H1 (cell line): ENCODE data around the gene CCL3. TPM values are rescaled to one million over a fixed set of nuclear protein-coding genes. Genes with fewer than 3 reads are reported as not detected.

Source experiments
- CTCF ChIA-PET: fragments of 300-600 bp; sonication (Branson Sonifier 250); formaldehyde crosslinking; loops from one replicate; lab custom pipeline; 2021; ENCODE audit not compliant: partially characterized antibody; lab: Charles Lee
- POLR2A ChIA-PET: fragments of 300-600 bp; sonication (Branson Sonifier 250); formaldehyde crosslinking; loops from one replicate; lab custom pipeline; 2021; ENCODE audit warnings: inconsistent platforms; ENCODE audit not compliant: partially characterized antibody; lab: Charles Lee
- DNase-seq, 2 experiments: peaks; one replicate each; pipeline versions ENCODE4 v3.0.0 to v3.0.0-alpha.2; 2010 to 2022; ENCODE audit warnings: low spot score in 2 of 2, low read depth in 1 of 2, mixed read lengths in 1 of 2
- FAIRE-seq: peaks from 2 replicates; lab custom pipeline; 2011; peaks lifted over from hg19 to GRCh38; lab: Jason Lieb, UNC
- H2AFZ ChIP-seq: 2 replicates; pipeline ENCODE4 v1.8.1; 2012; ENCODE audit warnings: low read length, inconsistent platforms
- H2AK5ac ChIP-seq: 2 replicates; pipeline ENCODE4 v1.6.1; 2013; ENCODE audit warnings: low read depth, low read length
- H2BK120ac ChIP-seq: replicated peaks from 2 replicates; pipeline ENCODE3; 2013; ENCODE audit warnings: low read depth, low read length, inconsistent platforms
- H2BK12ac ChIP-seq: 2 replicates; pipeline ENCODE4 v1.6.1; 2013; ENCODE audit warnings: low read depth, low read length
- H2BK15ac ChIP-seq: 2 replicates; pipeline ENCODE4 v1.6.1; 2013; ENCODE audit warnings: low read length
- H2BK20ac ChIP-seq: 2 replicates; pipeline ENCODE4 v1.6.1; 2013; ENCODE audit warnings: low read length
- H2BK5ac ChIP-seq: 2 replicates; pipeline ENCODE4 v1.6.1; 2013; ENCODE audit warnings: low read depth, low read length
- H3K14ac ChIP-seq: 2 replicates; pipeline ENCODE4 v1.6.1; 2013; ENCODE audit warnings: inconsistent platforms; ENCODE audit not compliant: insufficient read length
- H3K18ac ChIP-seq: 2 replicates; pipeline ENCODE4 v1.6.1; 2013; ENCODE audit warnings: low read length; ENCODE audit errors: extremely low read depth
- H3K23ac ChIP-seq: 2 replicates; pipeline ENCODE4 v1.6.1; 2013; ENCODE audit warnings: inconsistent platforms; ENCODE audit not compliant: insufficient read length
- H3K23me2 ChIP-seq: 2 replicates; pipeline ENCODE4 v1.6.1; 2013; ENCODE audit warnings: low read depth, low read length
- H3K27ac ChIP-seq: 2 replicates; pipeline ENCODE4 v1.6.1; 2011; ENCODE audit warnings: low read depth, low read length, inconsistent platforms
- H3K27me3 ChIP-seq, 4 experiments: replicated peaks in 1 of 4; 1 replicate in 1 of 4; 2 replicates in 3 of 4; pipeline versions ENCODE4 v1.6.1 to v1.8.1; 2011 to 2013; ENCODE audit warnings: low read length in 3 of 4, mild to moderate bottlenecking in 3 of 4, inconsistent platforms in 2 of 4, mixed read lengths in 2 of 4, moderate library complexity in 1 of 4; ENCODE audit not compliant: control insufficient read depth in 3 of 4, insufficient read depth in 3 of 4; ENCODE audit errors: extremely low read depth in 1 of 4
- H3K36me3 ChIP-seq, 4 experiments: 2 replicates each; pipeline versions ENCODE4 v1.6.1 to v1.8.1; 2011 to 2013; ENCODE audit warnings: mild to moderate bottlenecking in 4 of 4, low read length in 3 of 4, moderate library complexity in 2 of 4, control low read depth in 1 of 4, inconsistent platforms in 1 of 4; ENCODE audit not compliant: insufficient read depth in 4 of 4, control insufficient read depth in 2 of 4
- H3K4ac ChIP-seq: replicated peaks from 2 replicates; pipeline ENCODE3; 2013; ENCODE audit warnings: low read length, low read depth, mixed read lengths, inconsistent platforms; ENCODE audit not compliant: insufficient read length
- H3K4me1 ChIP-seq, 4 experiments: replicated peaks in 1 of 4; 1 replicate in 1 of 4; 2 replicates in 3 of 4; pipeline versions ENCODE4 v1.6.1 to v1.8.1; 2011 to 2013; ENCODE audit warnings: low read length in 3 of 4, inconsistent platforms in 2 of 4, mixed read lengths in 1 of 4; ENCODE audit not compliant: insufficient read depth in 4 of 4, control insufficient read depth in 3 of 4
- H3K4me2 ChIP-seq, 2 experiments: 2 replicates each; pipeline versions ENCODE4 v1.6.1 to v1.8.1; 2011 to 2013; ENCODE audit warnings: low read depth in 2 of 2, low read length in 2 of 2, control low read depth in 1 of 2, inconsistent platforms in 1 of 2, mild to moderate bottlenecking in 1 of 2; ENCODE audit not compliant: insufficient read depth in 1 of 2
- H3K4me3 ChIP-seq, 4 experiments: fragments of 200-600, 300-600 bp in 1 of 4; sonication (generic), shearing (Covaris generic), sonication (Bioruptor Twin) in 1 of 4; 2 replicates each; pipeline versions ENCODE4 v1.5.1 to v1.8.1; 2011 to 2016; ENCODE audit warnings: low read length in 4 of 4, low read depth in 3 of 4, control low read depth in 2 of 4, inconsistent platforms in 2 of 4, mild to moderate bottlenecking in 2 of 4, mixed read lengths in 1 of 4, moderate library complexity in 1 of 4; ENCODE audit not compliant: insufficient read depth in 2 of 4; ENCODE audit errors: extremely low read depth in 1 of 4
- H3K56ac ChIP-seq: replicated peaks from 2 replicates; pipeline ENCODE3; 2013; ENCODE audit warnings: low read depth, mild to moderate bottlenecking, mixed read lengths, low read length, inconsistent platforms; ENCODE audit not compliant: insufficient read length
- H3K79me1 ChIP-seq: 2 replicates; pipeline ENCODE4 v1.6.1; 2013; ENCODE audit warnings: low read depth, low read length, control low read depth
- H3K79me2 ChIP-seq, 2 experiments: 2 replicates each; pipeline versions ENCODE4 v1.6.1 to v1.8.1; 2012 to 2013; ENCODE audit warnings: low read length in 2 of 2, mild to moderate bottlenecking in 2 of 2, inconsistent platforms in 1 of 2; ENCODE audit not compliant: insufficient read depth in 2 of 2, control insufficient read depth in 1 of 2
- H3K9ac ChIP-seq, 4 experiments: replicated peaks in 1 of 4; 1 replicate in 1 of 4; 2 replicates in 3 of 4; pipeline versions ENCODE4 v1.6.1 to v1.8.1; 2011 to 2013; ENCODE audit warnings: low read depth in 3 of 4, low read length in 3 of 4, control low read depth in 2 of 4, mild to moderate bottlenecking in 2 of 4, moderate library complexity in 2 of 4, inconsistent platforms in 1 of 4; ENCODE audit errors: extremely low read depth in 1 of 4
- H3K9me3 ChIP-seq, 2 experiments: 2 replicates each; pipeline versions ENCODE4 v1.6.1 to v1.8.1; 2012 to 2013; ENCODE audit warnings: mild to moderate bottlenecking in 2 of 2, moderate library complexity in 2 of 2, control low read depth in 1 of 2, inconsistent platforms in 1 of 2, low read depth in 1 of 2, low read length in 1 of 2, mixed read lengths in 1 of 2; ENCODE audit not compliant: insufficient read depth in 2 of 2
- H4K20me1 ChIP-seq, 2 experiments: replicated peaks in 1 of 2; 2 replicates each; pipeline versions ENCODE3 to v1.8.1; 2011 to 2013; ENCODE audit warnings: inconsistent platforms in 2 of 2, low read length in 2 of 2, mild to moderate bottlenecking in 1 of 2; ENCODE audit not compliant: insufficient read depth in 2 of 2, control insufficient read depth in 1 of 2
- H4K5ac ChIP-seq: 2 replicates; pipeline ENCODE4 v1.6.1; 2013; ENCODE audit warnings: low read length, low read depth, mixed read lengths, inconsistent platforms; ENCODE audit not compliant: insufficient read length
- H4K8ac ChIP-seq: 2 replicates; pipeline ENCODE4 v1.8.0; 2013; ENCODE audit warnings: mild to moderate bottlenecking, moderate library complexity, low read length, inconsistent platforms; ENCODE audit not compliant: insufficient read depth; ENCODE audit errors: extremely low read depth
- H4K91ac ChIP-seq: replicated peaks from 2 replicates; pipeline ENCODE3; 2013; ENCODE audit warnings: low read length, mixed read lengths, inconsistent platforms; ENCODE audit not compliant: insufficient read length
- CBX5 ChIP-seq: fragments of 300-800, 300-1000 bp; sonication (generic); IDR thresholded peaks from 2 replicates; pipeline ENCODE4 v1.7.1; 2016; ENCODE audit warnings: antibody characterized with exemption, low read length, low read depth
- CREB1 ChIP-seq: IDR thresholded peaks from 2 replicates; pipeline ENCODE4 v1.6.1; 2012; ENCODE audit warnings: inconsistent platforms
- EGR1 ChIP-seq: IDR thresholded peaks from 2 replicates; pipeline ENCODE4 v1.6.1; 2011; ENCODE audit warnings: low read depth, low read length, borderline replicate concordance
- EP300 ChIP-seq, 2 experiments: IDR thresholded peaks; 1 replicate in 1 of 2; 2 replicates in 1 of 2; pipeline ENCODE4 v1.6.1; 2011 to 2012; ENCODE audit warnings: low read depth in 2 of 2, low read length in 2 of 2, mild to moderate bottlenecking in 2 of 2, borderline replicate concordance in 1 of 2, inconsistent platforms in 1 of 2, moderate library complexity in 1 of 2
- HDAC2 ChIP-seq, 2 experiments: fragments of 300-600 bp in 1 of 2; sonication (generic) in 1 of 2; IDR thresholded peaks; 2 replicates each; pipeline ENCODE4 v1.6.1; 2011 to 2012; ENCODE audit warnings: low read depth in 2 of 2, low read length in 2 of 2, mild to moderate bottlenecking in 2 of 2, moderate library complexity in 2 of 2, borderline replicate concordance in 1 of 2, inconsistent platforms in 1 of 2
- KDM5A ChIP-seq: fragments of 200-600 bp; IDR thresholded peaks from 2 replicates; pipeline ENCODE4 v1.7.1; 2012; ENCODE audit warnings: mild to moderate bottlenecking, low read length, inconsistent platforms, mixed read lengths
- MAX ChIP-seq: IDR thresholded peaks from 2 replicates; pipeline ENCODE4 v1.6.1; 2012; ENCODE audit warnings: inconsistent platforms
- NANOG ChIP-seq: IDR thresholded peaks from 2 replicates; pipeline ENCODE4 v1.6.1; 2011; ENCODE audit warnings: low read length, low read depth, mild to moderate bottlenecking, inconsistent platforms; ENCODE audit not compliant: insufficient read depth, poor library complexity, severe bottlenecking
- NRF1 ChIP-seq: IDR thresholded peaks from 2 replicates; pipeline ENCODE4 v1.6.1; 2011; ENCODE audit warnings: mild to moderate bottlenecking, low read depth, low read length, improper control_type of control experiment
- SP2 ChIP-seq: IDR thresholded peaks from 2 replicates; pipeline ENCODE4 v1.6.1; 2012; ENCODE audit warnings: mild to moderate bottlenecking, low read length, inconsistent platforms
- SRF ChIP-seq: IDR thresholded peaks from 2 replicates; pipeline ENCODE4 v1.6.1; 2011; ENCODE audit warnings: mild to moderate bottlenecking, low read depth, low read length, moderate library complexity
- TAF1 ChIP-seq: IDR thresholded peaks from 2 replicates; pipeline ENCODE4 v1.6.1; 2011; ENCODE audit warnings: mild to moderate bottlenecking, low read depth, low read length
- TAF7 ChIP-seq: optimal IDR thresholded peaks from 2 replicates; pipeline ENCODE3; 2011; ENCODE audit warnings: low read depth, mild to moderate bottlenecking, inconsistent platforms, low read length, moderate library complexity, borderline replicate concordance
- WGBS, 2 experiments: shearing (Covaris generic) in 1 of 2; methylation state at CpG; one replicate each; pipeline versions ENCODE4 v1.1.6 to v1.1.7; 2013 to 2015; ENCODE audit warnings: low lambda C conversion rate in 2 of 2, mixed read lengths in 2 of 2, inconsistent platforms in 1 of 2, low coverage in 1 of 2, missing lambda C conversion rate in 1 of 2; ENCODE audit not compliant: insufficient replicate concordance in 2 of 2, insufficient coverage in 1 of 2, insufficient read length in 1 of 2; ENCODE audit errors: extremely low coverage in 1 of 2, missing lambda C conversion rate in 1 of 2; 5-methylcytosine and 5-hydroxymethylcytosine counted together
- polyA plus RNA-seq, 7 experiments: library from polyadenylated mRNA; depleted of rRNA in 3 of 7; stranded (reverse) in 5 of 7; unstranded in 2 of 7; fragments of >200 nt in 5 of 7; fragments of 200-250 nt in 2 of 7; gene quantifications; 1 replicate in 5 of 7; 2 replicates in 1 of 7; 4 replicates in 1 of 7; pipeline versions ENCODE4 v1.2.1 to v1.2.3, GENCODE V29; 2011 to 2013; ENCODE audit warnings: missing spikeins in 2 of 7, mixed read lengths in 2 of 7
- total RNA-seq: library from RNA; stranded (reverse); fragmentation: NEBNext Ultra II Directional; extraction: Animal tissue kit (Norgen Biotek cat#: 25700); gene quantifications from 2 replicates; pipeline ENCODE4 v1.2.1, GENCODE V29; 2021

Gene CCL3
- total and polyA plus RNA-seq, 2 of the 8 experiments (the other 6 are each of a cell fraction or from before 2014, with no cell fraction given), result not detected

GRCh38 chr17:36049643-36050042 lies 40.3 kb downstream of the CCL3 start:
- H3K23ac ChIP-seq, result no peak overlapping the region
- H4K91ac ChIP-seq, result no peak overlapping the region
- no peak for TF ChIP-seq SRF
- TF ChIP-seq MAX, result no peak
- no peak for TF ChIP-seq NANOG
- no peak for TF ChIP-seq CREB1
- no peak for TF ChIP-seq TAF7
- TF ChIP-seq KDM5A, result no peak
- no peak for TF ChIP-seq CBX5
- no peak for TF ChIP-seq HDAC2 (IDR thresholded peaks at IDR 0.05; ENCODE audit: borderline replicate concordance in 1 of 2, low read depth in 2 of 2, low read length in 2 of 2)
- no peak for TF ChIP-seq NRF1
- no peak for TF ChIP-seq SP2
- no peak for TF ChIP-seq TAF1
- no peak for TF ChIP-seq EP300 (IDR thresholded peaks at IDR 0.05; ENCODE audit: borderline replicate concordance in 1 of 2, low read depth in 2 of 2, low read length in 2 of 2)
- no peak for TF ChIP-seq EGR1
- TF ChIP-seq, all 59 proteins: peak for 0
- H3K23me2 ChIP-seq, result no peaks in the 10 kb centered on the region
- H3K36me3 ChIP-seq, result no peaks in the 10 kb centered on the region
- H3K79me2 ChIP-seq, result no peaks in the 10 kb centered on the region
- H4K8ac ChIP-seq, result no peak overlapping the region
- H3K4me3 ChIP-seq, result no peak overlapping the region
- H2BK20ac ChIP-seq, result no peak overlapping the region
- H2BK12ac ChIP-seq, result no peak overlapping the region
- DNase-seq (no peak), FAIRE-seq (no peak)
- H3K9ac ChIP-seq, result no peak overlapping the region
- no peak overlapping the region for H3K14ac ChIP-seq
- no peak overlapping the region for H4K5ac ChIP-seq
- H3K27ac ChIP-seq, result no peak overlapping the region
- no peaks in the 10 kb centered on the region for H3K4me1 ChIP-seq
- H3K79me1 ChIP-seq, result no peaks in the 10 kb centered on the region
- no peak overlapping the region for H2BK5ac ChIP-seq
- no peak overlapping the region for H2AK5ac ChIP-seq
- H3K4me2 ChIP-seq, result no peak overlapping the region
- H3K27me3 ChIP-seq, result no peaks in the 10 kb centered on the region
- H2BK15ac ChIP-seq, result no peak overlapping the region
- WGBS, 2 experiments, result 97% methylated on average over 2 of the region's 2 CpGs; no CpG with 5 or more reads in 1 of the 2 experiments
- POLR2A ChIA-PET, result no interaction called here
- no peak overlapping the region for H3K4ac ChIP-seq
- CTCF ChIA-PET, result no interaction called here
- H3K9me3 ChIP-seq, result no peaks in the 10 kb centered on the region; a peak in 1 of 4 replicates
- no peak overlapping the region for H3K56ac ChIP-seq
- no peak overlapping the region for H3K18ac ChIP-seq
- no peak overlapping the region for H2BK120ac ChIP-seq
- H2AFZ ChIP-seq, result no peak overlapping the region
- H4K20me1 ChIP-seq, result no peaks in the 10 kb centered on the region
